H1 (cell line): ENCODE measurements around the gene TAPBPL. TPM values are rescaled to one million over a fixed set of nuclear protein-coding genes. Genes with fewer than 3 reads are reported as not detected.

Experiments
- CTCF ChIA-PET: fragments of 300-600 bp; sonication (Branson Sonifier 250); formaldehyde crosslinking; loops from one replicate; lab custom pipeline; 2021; ENCODE audit not compliant: partially characterized antibody; lab: Charles Lee
- POLR2A ChIA-PET: fragments of 300-600 bp; sonication (Branson Sonifier 250); formaldehyde crosslinking; loops from one replicate; lab custom pipeline; 2021; ENCODE audit warnings: inconsistent platforms; ENCODE audit not compliant: partially characterized antibody; lab: Charles Lee
- DNase-seq, 2 experiments: peaks; one replicate each; pipeline versions ENCODE4 v3.0.0 to v3.0.0-alpha.2; 2010 to 2022; ENCODE audit warnings: low spot score in 2 of 2, low read depth in 1 of 2, mixed read lengths in 1 of 2
- FAIRE-seq: peaks from 2 replicates; lab custom pipeline; 2011; peaks lifted over from hg19 to GRCh38; lab: Jason Lieb, UNC
- H2AFZ ChIP-seq: 2 replicates; pipeline ENCODE4 v1.8.1; 2012; ENCODE audit warnings: low read length, inconsistent platforms
- H2AK5ac ChIP-seq: 2 replicates; pipeline ENCODE4 v1.6.1; 2013; ENCODE audit warnings: low read depth, low read length
- H2BK120ac ChIP-seq: replicated peaks from 2 replicates; pipeline ENCODE3; 2013; ENCODE audit warnings: low read depth, low read length, inconsistent platforms
- H2BK12ac ChIP-seq: 2 replicates; pipeline ENCODE4 v1.6.1; 2013; ENCODE audit warnings: low read depth, low read length
- H2BK15ac ChIP-seq: 2 replicates; pipeline ENCODE4 v1.6.1; 2013; ENCODE audit warnings: low read length
- H2BK20ac ChIP-seq: 2 replicates; pipeline ENCODE4 v1.6.1; 2013; ENCODE audit warnings: low read length
- H2BK5ac ChIP-seq: 2 replicates; pipeline ENCODE4 v1.6.1; 2013; ENCODE audit warnings: low read depth, low read length
- H3K14ac ChIP-seq: 2 replicates; pipeline ENCODE4 v1.6.1; 2013; ENCODE audit warnings: inconsistent platforms; ENCODE audit not compliant: insufficient read length
- H3K18ac ChIP-seq: 2 replicates; pipeline ENCODE4 v1.6.1; 2013; ENCODE audit warnings: low read length; ENCODE audit errors: extremely low read depth
- H3K23ac ChIP-seq: 2 replicates; pipeline ENCODE4 v1.6.1; 2013; ENCODE audit warnings: inconsistent platforms; ENCODE audit not compliant: insufficient read length
- H3K23me2 ChIP-seq: 2 replicates; pipeline ENCODE4 v1.6.1; 2013; ENCODE audit warnings: low read depth, low read length
- H3K27ac ChIP-seq: 2 replicates; pipeline ENCODE4 v1.6.1; 2011; ENCODE audit warnings: low read depth, low read length, inconsistent platforms
- H3K27me3 ChIP-seq, 4 experiments: replicated peaks in 1 of 4; 1 replicate in 1 of 4; 2 replicates in 3 of 4; pipeline versions ENCODE4 v1.6.1 to v1.8.1; 2011 to 2013; ENCODE audit warnings: low read length in 3 of 4, mild to moderate bottlenecking in 3 of 4, inconsistent platforms in 2 of 4, mixed read lengths in 2 of 4, moderate library complexity in 1 of 4; ENCODE audit not compliant: control insufficient read depth in 3 of 4, insufficient read depth in 3 of 4; ENCODE audit errors: extremely low read depth in 1 of 4
- H3K36me3 ChIP-seq, 4 experiments: 2 replicates each; pipeline versions ENCODE4 v1.6.1 to v1.8.1; 2011 to 2013; ENCODE audit warnings: mild to moderate bottlenecking in 4 of 4, low read length in 3 of 4, moderate library complexity in 2 of 4, control low read depth in 1 of 4, inconsistent platforms in 1 of 4; ENCODE audit not compliant: insufficient read depth in 4 of 4, control insufficient read depth in 2 of 4
- H3K4ac ChIP-seq: replicated peaks from 2 replicates; pipeline ENCODE3; 2013; ENCODE audit warnings: low read length, low read depth, mixed read lengths, inconsistent platforms; ENCODE audit not compliant: insufficient read length
- H3K4me1 ChIP-seq, 4 experiments: replicated peaks in 1 of 4; 1 replicate in 1 of 4; 2 replicates in 3 of 4; pipeline versions ENCODE4 v1.6.1 to v1.8.1; 2011 to 2013; ENCODE audit warnings: low read length in 3 of 4, inconsistent platforms in 2 of 4, mixed read lengths in 1 of 4; ENCODE audit not compliant: insufficient read depth in 4 of 4, control insufficient read depth in 3 of 4
- H3K4me2 ChIP-seq, 2 experiments: 2 replicates each; pipeline versions ENCODE4 v1.6.1 to v1.8.1; 2011 to 2013; ENCODE audit warnings: low read depth in 2 of 2, low read length in 2 of 2, control low read depth in 1 of 2, inconsistent platforms in 1 of 2, mild to moderate bottlenecking in 1 of 2; ENCODE audit not compliant: insufficient read depth in 1 of 2
- H3K4me3 ChIP-seq, 4 experiments: fragments of 200-600, 300-600 bp in 1 of 4; sonication (generic), shearing (Covaris generic), sonication (Bioruptor Twin) in 1 of 4; 2 replicates each; pipeline versions ENCODE4 v1.5.1 to v1.8.1; 2011 to 2016; ENCODE audit warnings: low read length in 4 of 4, low read depth in 3 of 4, control low read depth in 2 of 4, inconsistent platforms in 2 of 4, mild to moderate bottlenecking in 2 of 4, mixed read lengths in 1 of 4, moderate library complexity in 1 of 4; ENCODE audit not compliant: insufficient read depth in 2 of 4; ENCODE audit errors: extremely low read depth in 1 of 4
- H3K56ac ChIP-seq: replicated peaks from 2 replicates; pipeline ENCODE3; 2013; ENCODE audit warnings: low read depth, mild to moderate bottlenecking, mixed read lengths, low read length, inconsistent platforms; ENCODE audit not compliant: insufficient read length
- H3K79me1 ChIP-seq: 2 replicates; pipeline ENCODE4 v1.6.1; 2013; ENCODE audit warnings: low read depth, low read length, control low read depth
- H3K79me2 ChIP-seq, 2 experiments: 2 replicates each; pipeline versions ENCODE4 v1.6.1 to v1.8.1; 2012 to 2013; ENCODE audit warnings: low read length in 2 of 2, mild to moderate bottlenecking in 2 of 2, inconsistent platforms in 1 of 2; ENCODE audit not compliant: insufficient read depth in 2 of 2, control insufficient read depth in 1 of 2
- H3K9ac ChIP-seq, 4 experiments: replicated peaks in 1 of 4; 1 replicate in 1 of 4; 2 replicates in 3 of 4; pipeline versions ENCODE4 v1.6.1 to v1.8.1; 2011 to 2013; ENCODE audit warnings: low read depth in 3 of 4, low read length in 3 of 4, control low read depth in 2 of 4, mild to moderate bottlenecking in 2 of 4, moderate library complexity in 2 of 4, inconsistent platforms in 1 of 4; ENCODE audit errors: extremely low read depth in 1 of 4
- H3K9me3 ChIP-seq, 2 experiments: 2 replicates each; pipeline versions ENCODE4 v1.6.1 to v1.8.1; 2012 to 2013; ENCODE audit warnings: mild to moderate bottlenecking in 2 of 2, moderate library complexity in 2 of 2, control low read depth in 1 of 2, inconsistent platforms in 1 of 2, low read depth in 1 of 2, low read length in 1 of 2, mixed read lengths in 1 of 2; ENCODE audit not compliant: insufficient read depth in 2 of 2
- H4K20me1 ChIP-seq, 2 experiments: replicated peaks in 1 of 2; 2 replicates each; pipeline versions ENCODE3 to v1.8.1; 2011 to 2013; ENCODE audit warnings: inconsistent platforms in 2 of 2, low read length in 2 of 2, mild to moderate bottlenecking in 1 of 2; ENCODE audit not compliant: insufficient read depth in 2 of 2, control insufficient read depth in 1 of 2
- H4K5ac ChIP-seq: 2 replicates; pipeline ENCODE4 v1.6.1; 2013; ENCODE audit warnings: low read length, low read depth, mixed read lengths, inconsistent platforms; ENCODE audit not compliant: insufficient read length
- H4K8ac ChIP-seq: 2 replicates; pipeline ENCODE4 v1.8.0; 2013; ENCODE audit warnings: mild to moderate bottlenecking, moderate library complexity, low read length, inconsistent platforms; ENCODE audit not compliant: insufficient read depth; ENCODE audit errors: extremely low read depth
- H4K91ac ChIP-seq: replicated peaks from 2 replicates; pipeline ENCODE3; 2013; ENCODE audit warnings: low read length, mixed read lengths, inconsistent platforms; ENCODE audit not compliant: insufficient read length
- WGBS, 2 experiments: shearing (Covaris generic) in 1 of 2; methylation state at CpG; one replicate each; pipeline versions ENCODE4 v1.1.6 to v1.1.7; 2013 to 2015; ENCODE audit warnings: low lambda C conversion rate in 2 of 2, mixed read lengths in 2 of 2, inconsistent platforms in 1 of 2, low coverage in 1 of 2, missing lambda C conversion rate in 1 of 2; ENCODE audit not compliant: insufficient replicate concordance in 2 of 2, insufficient coverage in 1 of 2, insufficient read length in 1 of 2; ENCODE audit errors: extremely low coverage in 1 of 2, missing lambda C conversion rate in 1 of 2; 5-methylcytosine and 5-hydroxymethylcytosine counted together
- polyA plus RNA-seq, 7 experiments: library from polyadenylated mRNA; depleted of rRNA in 3 of 7; stranded (reverse) in 5 of 7; unstranded in 2 of 7; fragments of >200 nt in 5 of 7; fragments of 200-250 nt in 2 of 7; gene quantifications; 1 replicate in 5 of 7; 2 replicates in 1 of 7; 4 replicates in 1 of 7; pipeline versions ENCODE4 v1.2.1 to v1.2.3, GENCODE V29; 2011 to 2013; ENCODE audit warnings: missing spikeins in 2 of 7, mixed read lengths in 2 of 7
- total RNA-seq: library from RNA; stranded (reverse); fragmentation: NEBNext Ultra II Directional; extraction: Animal tissue kit (Norgen Biotek cat#: 25700); gene quantifications from 2 replicates; pipeline ENCODE4 v1.2.1, GENCODE V29; 2021

Gene TAPBPL
- total and polyA plus RNA-seq, 2 of the 8 experiments (the other 6 are each of a cell fraction or from before 2014, with no cell fraction given) = 0.61 to 1.5 TPM

DNA sequence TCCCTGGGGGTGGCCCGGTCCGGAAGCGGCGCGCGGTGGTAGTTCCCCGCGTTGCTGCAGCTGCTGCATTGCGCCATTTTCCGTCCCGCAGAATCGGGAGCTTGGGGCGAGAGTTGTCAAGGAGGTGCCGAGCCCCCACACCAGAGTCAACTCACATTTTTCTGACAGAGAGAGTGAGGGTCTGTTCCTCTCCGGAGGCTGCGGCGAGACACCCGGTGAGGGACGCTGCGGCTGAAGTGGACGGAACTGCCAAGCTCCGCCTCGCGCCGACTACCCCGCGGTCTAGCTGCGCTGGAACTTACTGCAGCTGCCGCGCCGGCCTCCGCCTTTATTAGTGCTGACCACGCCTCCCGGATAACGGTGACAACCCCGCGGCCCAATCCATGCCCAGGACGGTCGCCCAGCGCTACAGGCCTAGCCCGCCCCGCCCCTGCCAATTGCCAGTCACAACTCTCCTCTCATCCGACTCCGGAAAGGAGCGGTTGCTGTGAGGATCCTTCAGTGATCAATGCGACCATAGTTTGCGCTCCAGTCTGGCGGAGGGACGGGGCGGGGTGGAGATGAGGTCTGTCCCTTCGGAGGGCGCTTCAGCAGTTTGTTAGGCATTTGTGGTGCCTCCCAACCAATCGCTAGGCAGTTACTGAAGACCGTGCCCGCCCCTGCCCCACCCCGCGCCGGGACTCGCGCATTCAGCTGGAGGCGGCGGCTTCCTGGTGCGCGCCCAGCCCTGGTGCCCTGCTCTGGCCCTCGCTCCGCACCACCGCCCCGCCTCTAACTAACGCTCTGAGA is 18.7 kb downstream of the TAPBPL start, which contains the start of gene VAMP1:
Gene VAMP1, minus strand, starts transcription at position 303 of the 789 bp plus-strand sequence. Its CDS starts 146 bp downstream, at position 157.
- Histone ChIP-seq H3K79me1 (peaks cover 4% of the 10 kb centered on the region), H3K9ac (peak within 1 kb of the TSS in 3 of 4 experiments; percentile 75 to 77 (median 77); a peak in 6 of 7 replicates), H4K20me1 (peaks cover 0 to 10% of the 10 kb centered on the region in 2 experiments), H3K56ac (peak within 1 kb of the TSS; percentile 93), H4K5ac (peak within 1 kb of the TSS; percentile 92), H3K27me3 (no peaks in the 10 kb centered on the region; a peak in 1 of 7 replicates), H4K91ac (peak within 1 kb of the TSS; percentile 26), H3K4me3 (peak within 1 kb of the TSS; percentile 75 to 87 (median 86)), H3K4me1 (peaks cover 3 to 7% (median 3%) of the 10 kb centered on the region in 4 experiments; a peak in 3 of 7 replicates), H3K4me2 (peak within 1 kb of the TSS; percentile 97 to 98), H2BK120ac (peak within 1 kb of the TSS; percentile 13), H3K36me3 (peaks cover 0 to 4% (median 0%) of the 10 kb centered on the region in 4 experiments; a peak in 1 of 8 replicates), H2BK15ac (peak within 1 kb of the TSS; percentile 74), H3K14ac (no peak within 1 kb of the TSS), H2AK5ac (no peak within 1 kb of the TSS), H3K23ac (no peak within 1 kb of the TSS), H3K27ac (peak within 1 kb of the TSS; percentile 67; the same call in 1 of the 2 replicates), H3K18ac (peak within 1 kb of the TSS; percentile 96), H2AFZ (peak within 1 kb of the TSS; percentile 93), H3K4ac (peak within 1 kb of the TSS; percentile 93), H4K8ac (peak within 1 kb of the TSS; percentile 87; the same call in 1 of the 2 replicates), H3K79me2 (peaks cover 0 to 15% of the 10 kb centered on the region in 2 experiments; a peak in 2 of 4 replicates), H2BK5ac (peak within 1 kb of the TSS; percentile 94), H3K23me2 (peaks cover 12% of the 10 kb centered on the region), H2BK12ac (peak within 1 kb of the TSS; percentile 60; the same call in 1 of the 2 replicates), H3K9me3 (peaks cover 0 to 2% of the 10 kb centered on the region in 2 experiments; a peak in 1 of 4 replicates), H2BK20ac (no peak within 1 kb of the TSS)
- ChIA-PET POLR2A (interaction anchor here (0.5 to 6.1 kb wide), 51 partner anchors 9 to 453 kb away, joined by 3 to 84 read pairs (median 4); partner anchors contain the start of genes CD27, CDCA3, GAPDH and LTBR), CTCF (interaction anchor here (0.6 to 1.6 kb wide), 9 partner anchors 9 to 145 kb away, joined by 3 to 7 read pairs (median 4); partner anchors contain the start of gene MRPL51)
- DNase-seq (peak; percentile 91 to 97), FAIRE-seq (no peak)
- WGBS, 2 experiments = 1% methylated on average over 50 of the region's 69 CpGs; no CpG with 5 or more reads in 1 of the 2 experiments
